CMK (cell line): Measurements from ENCODE around the gene STX3.
"Not testable (repeated sequence)": the region's sequence is repeated elsewhere in the genome, so short reads cannot be mapped to it uniquely, and the experiment has no call there.

Experiments
- DNase-seq: peaks from one replicate; pipeline ENCODE4 v3.0.0-alpha.2; 2010; ENCODE audit warnings: low read depth

Gene STX3

GRCh38 chr11:59791639-59792038 is 36.5 kb downstream of the STX3 start:
- no peak for DNase-seq

GRCh38 chr11:59792507-59792906 is 37.3 kb downstream of the STX3 start:
- no peak for DNase-seq

- no peak for DNase-seq
Observed at GRCh38 chr11:59794417-59794816, 39.2 kb downstream of the STX3 start.

DNA sequence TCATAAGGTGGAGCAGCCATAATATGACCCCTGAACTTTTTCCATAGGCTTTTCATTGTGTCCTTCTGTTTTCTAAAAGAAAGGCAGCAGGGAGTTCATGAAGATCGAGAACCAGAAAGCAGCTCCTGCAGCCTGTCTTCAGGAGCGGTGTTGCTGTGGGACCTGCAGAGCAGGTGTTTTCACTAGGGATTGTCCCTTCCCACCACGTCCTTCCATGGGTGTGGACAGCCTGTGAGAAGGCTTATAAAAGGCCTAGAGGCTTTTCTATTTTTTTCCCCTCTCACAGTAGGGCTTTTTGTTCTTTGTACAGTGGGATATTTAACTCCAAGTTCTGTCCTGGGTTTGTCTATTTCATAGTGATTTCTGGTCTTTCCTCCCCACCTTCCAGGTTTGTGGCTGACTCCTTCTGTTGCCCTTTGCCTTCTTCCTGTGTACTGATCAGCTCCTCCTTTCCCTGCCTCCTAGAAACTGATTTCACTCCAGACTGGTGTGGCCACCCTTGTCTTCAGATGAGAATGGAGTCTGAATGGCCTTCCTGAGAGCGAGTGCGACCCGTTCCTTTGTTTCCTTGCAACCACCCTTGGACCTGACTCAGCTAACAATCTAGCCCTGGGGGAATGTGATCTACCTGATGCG is 45.3 kb downstream of the STX3 start:
- DNase-seq: no peak

DNA sequence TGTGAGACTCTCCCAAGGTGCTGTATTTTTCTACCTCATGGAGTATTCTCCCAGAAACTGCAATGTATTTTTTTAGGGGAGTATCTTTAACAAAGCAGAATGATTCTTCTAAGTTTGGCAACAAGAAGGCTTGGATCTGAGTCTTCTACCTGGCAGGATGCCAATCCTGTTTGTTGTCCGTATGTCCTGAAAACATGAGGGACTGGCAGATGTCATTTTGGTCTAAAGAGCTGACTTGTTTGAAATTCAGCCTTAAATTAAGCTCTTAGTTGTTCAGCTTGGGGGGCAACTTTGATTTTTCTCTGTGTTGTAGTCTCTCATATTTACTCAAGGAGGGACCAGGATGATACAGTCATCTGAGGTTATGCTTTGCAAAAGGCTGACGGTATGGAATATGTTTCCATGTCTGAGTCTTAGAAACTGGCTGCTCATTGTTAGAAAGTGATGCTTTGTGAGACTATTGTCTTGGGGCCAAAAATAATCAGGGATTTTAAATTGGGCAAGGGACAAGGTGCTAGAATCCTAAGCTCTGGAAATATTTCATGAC is 46.1 kb downstream of the STX3 start:
- no peak for DNase-seq

DNA sequence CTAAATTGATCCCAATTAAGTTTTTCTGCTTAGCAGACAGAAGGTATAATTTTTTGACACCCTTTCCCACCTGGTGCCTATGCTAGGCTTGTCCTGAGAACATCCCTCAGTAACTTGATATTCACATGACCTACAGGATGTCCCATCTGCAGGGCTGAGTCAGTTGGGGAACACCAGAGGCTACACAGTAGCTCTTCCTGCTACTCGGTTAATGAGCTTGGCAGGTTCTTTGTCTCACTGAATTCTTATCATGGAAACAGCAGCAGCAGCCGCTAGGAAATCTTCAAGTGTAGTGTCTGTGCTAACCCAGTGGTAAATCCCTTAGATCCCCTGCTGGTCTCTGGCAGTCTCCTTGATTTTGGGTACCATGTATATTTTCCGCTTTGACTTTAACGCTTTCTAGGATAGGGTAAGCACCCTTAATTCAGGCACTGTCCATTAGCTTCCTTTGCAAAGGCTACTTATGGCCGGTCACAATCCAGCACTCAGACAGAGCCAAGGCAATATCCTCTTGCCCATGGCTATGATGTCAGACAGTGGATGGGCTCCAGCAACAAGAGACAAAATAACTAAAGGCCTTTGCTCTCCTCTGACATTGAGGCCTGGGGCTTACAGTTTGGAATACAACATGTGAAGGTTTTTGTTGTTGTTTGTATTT is 46.9 kb downstream of the STX3 start:
- no peak for DNase-seq

GRCh38 chr11:59802639-59803176 is 47.5 kb downstream of the STX3 start:
- DNase-seq: no peak

DNA sequence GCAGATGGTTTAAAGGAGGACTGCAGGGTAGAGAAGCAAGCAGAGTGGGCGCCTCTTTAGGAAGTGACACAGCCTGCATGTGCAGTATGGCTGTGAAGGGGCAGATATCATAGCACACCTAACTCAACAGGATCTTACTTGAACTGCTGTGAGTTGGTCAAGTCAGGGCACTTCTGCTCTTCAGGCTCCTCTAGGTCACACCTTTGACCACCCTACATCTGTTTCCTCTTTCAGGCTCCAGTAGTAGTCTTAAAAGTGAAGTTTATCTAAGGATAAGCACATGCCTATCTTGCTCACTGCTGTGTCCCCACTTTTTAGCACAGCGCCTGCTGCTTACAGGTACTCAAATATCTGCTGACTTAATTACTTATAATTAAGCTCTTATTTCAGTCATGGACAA is 48.9 kb downstream of the STX3 start:
- no peak for DNase-seq

GRCh38 chr11:59807047-59807610 is 52.0 kb downstream of the STX3 start:
- no peak for DNase-seq

- DNase-seq: peak; percentile 82
Observed at GRCh38 chr11:59810189-59810910, 55.2 kb downstream of the STX3 start, which contains the start of gene MRPL16. MRPL16 (minus strand) TSS chr11:59810778; CDS start chr11:59810658, 120 bp downstream.

DNA sequence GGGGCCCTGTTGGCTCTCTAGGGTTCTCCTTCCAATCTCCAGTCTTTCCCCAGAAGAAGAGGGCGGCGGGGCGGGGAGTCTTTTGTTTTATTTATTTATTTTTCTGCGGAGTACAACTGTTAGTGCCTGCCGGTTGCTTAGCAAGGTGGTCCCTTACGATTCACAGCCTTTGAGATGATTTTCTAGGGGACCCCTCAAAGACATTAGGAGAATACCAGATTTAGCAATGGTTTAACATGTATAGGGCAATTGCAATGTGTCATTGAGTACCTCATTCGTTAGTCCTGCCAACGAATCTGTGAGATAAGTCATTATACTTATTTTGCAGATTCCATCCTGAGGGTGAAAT is 55.7 kb downstream of the STX3 start:
- no peak for DNase-seq

- no peak for DNase-seq
Observed at GRCh38 chr11:59812220-59812619, 57.0 kb downstream of the STX3 start.

- DNase-seq: no peak
Observed at GRCh38 chr11:59813364-59813763, 58.2 kb downstream of the STX3 start.

GRCh38 chr11:59814021-59814420 is 58.8 kb downstream of the STX3 start:
- DNase-seq: no peak

GRCh38 chr11:59815754-59816153 is 60.6 kb downstream of the STX3 start:
- DNase-seq: no peak

- DNase-seq: not testable (repeated sequence)
Observed at GRCh38 chr11:59816434-59816833, 61.3 kb downstream of the STX3 start.

- DNase-seq: no peak
Observed at GRCh38 chr11:59818572-59818971, 63.4 kb downstream of the STX3 start.

DNA sequence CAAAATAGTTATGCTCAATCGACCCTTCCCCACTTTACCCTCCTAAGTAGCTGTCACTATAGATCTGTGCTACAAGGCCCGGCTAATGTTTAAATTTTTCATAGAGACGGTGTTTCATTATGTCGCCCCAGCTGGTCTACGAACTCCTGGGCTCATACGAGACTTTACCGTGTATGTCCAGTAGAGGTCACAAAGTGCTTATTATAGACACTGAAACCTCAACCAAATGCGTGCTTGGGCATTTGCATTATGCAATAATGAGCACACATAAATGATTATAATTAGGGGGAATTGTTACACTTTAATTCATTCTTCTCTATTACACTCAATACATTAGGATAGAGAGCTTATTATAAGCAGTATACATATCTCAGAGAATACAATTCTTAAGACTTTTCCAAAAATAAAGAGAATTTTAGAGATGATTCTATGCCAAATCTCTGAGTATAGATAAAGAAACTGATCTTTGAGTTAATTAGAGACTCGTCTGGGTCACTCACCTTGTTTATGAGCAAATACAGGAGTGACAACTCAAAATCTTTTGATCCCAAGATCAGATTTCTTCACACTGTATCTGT is 67.9 kb downstream of the STX3 start:
- no peak for DNase-seq

DNA sequence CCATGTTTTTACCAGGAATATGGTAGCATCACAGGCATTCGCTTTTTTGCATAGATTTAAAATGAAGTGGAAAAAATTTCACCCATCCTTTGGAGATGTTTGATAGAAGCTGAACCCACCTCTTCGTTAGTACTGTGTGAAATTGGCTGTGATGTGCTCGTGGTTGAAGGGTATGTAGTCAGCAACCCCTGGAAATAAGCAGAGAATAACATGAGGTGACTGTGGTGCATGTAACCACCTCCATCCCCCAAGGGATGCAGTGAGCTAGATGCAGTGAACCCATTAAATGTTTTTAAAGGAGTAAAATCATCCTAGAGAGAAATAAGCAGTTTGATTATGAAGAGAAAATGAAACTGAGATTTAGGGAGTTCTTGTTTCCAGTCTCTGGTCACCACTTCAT is 74.2 kb downstream of the STX3 start:
- no peak for DNase-seq

DNA sequence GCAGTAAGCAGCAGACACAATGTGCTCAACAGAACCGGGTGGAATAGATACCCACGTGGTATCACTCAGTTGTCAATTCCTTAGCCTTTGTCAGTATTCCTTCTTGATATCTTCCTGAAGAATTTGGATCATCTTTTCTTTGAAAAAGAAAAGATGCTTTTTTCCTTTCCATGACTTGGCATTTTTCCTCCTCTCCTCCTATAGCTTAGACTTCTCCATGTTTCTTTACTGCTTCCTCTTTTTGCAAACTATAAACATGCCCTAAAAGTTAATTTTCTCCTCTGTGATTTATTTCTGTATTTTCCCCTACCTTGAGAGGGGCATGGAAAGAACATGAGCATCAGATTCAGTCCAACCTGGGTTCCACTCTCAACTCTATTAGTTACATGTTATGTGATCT is 78.4 kb downstream of the STX3 start:
- DNase-seq: no peak

DNA sequence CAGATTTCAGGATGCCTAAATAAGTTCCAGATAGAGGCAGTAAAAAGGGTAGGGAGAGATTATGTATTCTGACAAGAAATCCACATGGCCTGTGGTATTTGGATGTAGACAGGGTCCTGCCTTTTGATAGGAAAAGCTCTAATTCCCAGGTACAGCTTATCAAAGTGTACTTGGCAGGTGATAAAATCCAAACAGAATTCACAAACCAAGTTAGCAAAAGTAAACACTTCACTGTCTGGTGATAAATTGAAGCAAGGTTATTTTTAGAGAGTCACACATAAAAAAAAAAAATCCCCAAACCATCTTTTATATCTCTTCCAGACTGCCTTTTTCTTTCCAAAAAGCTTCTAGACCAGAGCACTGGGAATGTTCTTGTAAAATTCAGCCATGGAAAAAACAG is 84.4 kb downstream of the STX3 start:
- no peak for DNase-seq

DNA sequence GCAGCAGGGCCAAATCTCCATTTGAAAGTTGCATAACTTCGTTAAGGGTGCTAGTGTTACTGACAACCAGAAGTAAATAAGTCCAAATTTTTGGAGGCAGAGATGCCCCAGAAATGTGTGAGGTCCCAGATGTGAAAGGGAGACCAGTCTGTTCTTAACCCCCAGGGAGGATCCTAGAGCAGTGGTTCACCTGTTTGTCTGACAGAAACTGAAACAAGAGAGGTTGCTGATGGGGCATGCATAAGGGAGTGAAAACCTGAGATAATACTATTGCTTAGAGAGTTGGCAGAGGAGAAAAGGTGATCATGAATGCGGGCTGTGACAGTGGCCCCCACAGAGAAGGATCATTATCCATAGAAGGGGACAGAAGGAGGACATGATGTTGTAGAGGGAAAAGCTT is 86.3 kb downstream of the STX3 start:
- DNase-seq: no peak
